ENCODE data around the gene SPATA4.

GRCh38 chr4:176163041-176163440 lies 32.3 kb downstream of the SPATA4 start:
- TF ChIP-seq, protein P1, sequence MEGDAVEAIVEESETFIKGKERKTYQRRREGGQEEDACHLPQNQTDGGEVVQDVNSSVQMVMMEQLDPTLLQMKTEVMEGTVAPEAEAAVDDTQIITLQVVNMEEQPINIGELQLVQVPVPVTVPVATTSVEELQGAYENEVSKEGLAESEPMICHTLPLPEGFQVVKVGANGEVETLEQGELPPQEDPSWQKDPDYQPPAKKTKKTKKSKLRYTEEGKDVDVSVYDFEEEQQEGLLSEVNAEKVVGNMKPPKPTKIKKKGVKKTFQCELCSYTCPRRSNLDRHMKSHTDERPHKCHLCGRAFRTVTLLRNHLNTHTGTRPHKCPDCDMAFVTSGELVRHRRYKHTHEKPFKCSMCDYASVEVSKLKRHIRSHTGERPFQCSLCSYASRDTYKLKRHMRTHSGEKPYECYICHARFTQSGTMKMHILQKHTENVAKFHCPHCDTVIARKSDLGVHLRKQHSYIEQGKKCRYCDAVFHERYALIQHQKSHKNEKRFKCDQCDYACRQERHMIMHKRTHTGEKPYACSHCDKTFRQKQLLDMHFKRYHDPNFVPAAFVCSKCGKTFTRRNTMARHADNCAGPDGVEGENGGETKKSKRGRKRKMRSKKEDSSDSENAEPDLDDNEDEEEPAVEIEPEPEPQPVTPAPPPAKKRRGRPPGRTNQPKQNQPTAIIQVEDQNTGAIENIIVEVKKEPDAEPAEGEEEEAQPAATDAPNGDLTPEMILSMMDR (conservative IDR thresholded peaks at IDR 0.05 in 1 of 2, IDR thresholded peaks at IDR 0.05 in 1 of 2; ENCODE audit: extremely low read depth in 1 of 2, insufficient read depth in 1 of 2, low read depth in 1 of 2, low read length in 2 of 2) = no peak
- TF ChIP-seq EZH2 (IDR thresholded peaks at IDR 0.05; ENCODE audit: borderline replicate concordance, low read length) = no peak
